Activated CD8-positive, alpha-beta T cell treated with anti-CD3 and anti-CD28 coated beads, Interleukin-2, amount 10 ng/mL, durations not matched to agents 7 days and 5 days (primary cell): ENCODE results near the gene PATZ1. TPM values are rescaled to one million over a fixed set of nuclear protein-coding genes. Genes with fewer than 3 reads are reported as not detected.
A peak's percentile ranks its signal among the peaks of the same experiment; 100 is the strongest.

Source experiments
- ATAC-seq: fragments of 150-1000 bp; cut with Tn5 transposase; one replicate; pipeline ENCODE4 v1.10.0; 2021; ENCODE audit warnings: moderate library complexity
- CTCF ChIA-PET: fragments of 350-600 bp; sonication (Branson Sonifier 250); formaldehyde crosslinking; loops from one replicate; lab custom pipeline; 2021; ENCODE audit warnings: antibody characterized with exemption; lab: Charles Lee
- POLR2A ChIA-PET: fragments of 350-600 bp; sonication (Branson Sonifier 250); formaldehyde crosslinking; loops from one replicate; lab custom pipeline; 2021; ENCODE audit warnings: antibody characterized with exemption; lab: Charles Lee
- DNase-seq: peaks from one replicate; pipeline ENCODE4 v3.0.0-alpha.2; 2020
- H3K27ac Mint-ChIP-seq: one replicate; pipeline ENCODE4 v1.8.0; 2021; ENCODE audit warnings: mild to moderate bottlenecking, mixed read lengths
- H3K27me3 Mint-ChIP-seq: one replicate; pipeline ENCODE4 v1.8.0; 2021; ENCODE audit warnings: low read depth, mixed read lengths
- H3K36me3 Mint-ChIP-seq: one replicate; pipeline ENCODE4 v1.8.0; 2021; ENCODE audit warnings: low read depth, mixed read lengths
- H3K4me1 Mint-ChIP-seq: one replicate; pipeline ENCODE4 v1.8.0; 2021; ENCODE audit warnings: low read depth, mixed read lengths
- H3K4me3 Mint-ChIP-seq: one replicate; pipeline ENCODE4 v1.8.0; 2021; ENCODE audit warnings: mild to moderate bottlenecking, mixed read lengths
- H3K9me3 Mint-ChIP-seq: one replicate; pipeline ENCODE4 v1.8.0; 2022; ENCODE audit warnings: mixed read lengths; ENCODE audit not compliant: insufficient read depth
- total RNA-seq, 2 experiments: library from RNA; stranded (reverse); gene quantifications; one replicate each; pipeline ENCODE4 v1.2.3, GENCODE V29; 2021

The PATZ1 gene
- total RNA-seq, 2 experiments from 2014 or later: 31.0 to 31.6 TPM

DNA sequence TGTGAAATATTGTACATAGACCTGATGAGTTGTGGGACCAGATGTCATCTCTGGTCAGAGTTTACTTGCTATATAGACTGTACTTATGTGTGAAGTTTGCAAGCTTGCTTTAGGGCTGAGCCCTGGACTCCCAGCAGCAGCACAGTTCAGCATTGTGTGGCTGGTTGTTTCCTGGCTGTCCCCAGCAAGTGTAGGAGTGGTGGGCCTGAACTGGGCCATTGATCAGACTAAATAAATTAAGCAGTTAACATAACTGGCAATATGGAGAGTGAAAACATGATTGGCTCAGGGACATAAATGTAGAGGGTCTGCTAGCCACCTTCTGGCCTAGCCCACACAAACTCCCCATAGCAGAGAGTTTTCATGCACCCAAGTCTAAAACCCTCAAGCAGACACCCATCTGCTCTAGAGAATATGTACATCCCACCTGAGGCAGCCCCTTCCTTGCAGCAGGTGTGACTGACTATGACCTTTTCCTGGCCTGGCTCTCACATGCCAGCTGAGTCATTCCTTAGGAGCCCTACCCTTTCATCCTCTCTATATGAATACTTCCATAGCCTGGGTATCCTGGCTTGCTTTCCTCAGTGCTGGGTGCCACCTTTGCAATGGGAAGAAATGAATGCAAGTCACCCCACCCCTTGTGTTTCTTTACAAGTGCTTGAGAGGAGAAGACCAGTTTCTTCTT is 66.2 kb downstream of the PATZ1 start:
- Mint-ChIP-seq H3K27ac (peak overlapping the region; percentile 80), H3K9me3 (no peaks in the 10 kb centered on the region), H3K4me3 (no peak overlapping the region), H3K27me3 (no peaks in the 10 kb centered on the region), H3K4me1 (peaks cover 38% of the 10 kb centered on the region), H3K36me3 (peaks cover 67% of the 10 kb centered on the region)
- no peak for ATAC-seq
- ChIA-PET CTCF (interaction anchor here (0.9 to 3.1 kb wide), 5 partner anchors 10 to 67 kb away, joined by 3 to 15 read pairs (median 6); partner anchors contain the start of gene PIK3IP1), POLR2A (interaction anchor here (0.9 to 7.3 kb wide), 2 partner anchors 11 to 32 kb away, joined by 3 to 99 read pairs; partner anchors contain the start of gene PIK3IP1)
- no peak for DNase-seq

DNA sequence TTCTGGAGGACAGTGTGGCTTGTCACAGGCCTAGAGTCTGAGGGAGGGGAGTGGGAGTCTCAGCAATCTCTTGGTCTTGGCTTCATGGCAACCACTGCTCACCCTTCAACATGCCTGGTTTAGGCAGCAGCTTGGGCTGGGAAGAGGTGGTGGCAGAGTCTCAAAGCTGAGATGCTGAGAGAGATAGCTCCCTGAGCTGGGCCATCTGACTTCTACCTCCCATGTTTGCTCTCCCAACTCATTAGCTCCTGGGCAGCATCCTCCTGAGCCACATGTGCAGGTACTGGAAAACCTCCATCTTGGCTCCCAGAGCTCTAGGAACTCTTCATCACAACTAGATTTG is 66.8 kb downstream of the PATZ1 start:
- ChIA-PET CTCF (interaction anchor here (0.6 to 3.1 kb wide), 7 partner anchors 9 to 68 kb away, joined by 3 to 15 read pairs (median 6); partner anchors contain the start of genes LIMK2 and PIK3IP1), POLR2A (interaction anchor here (1.0 to 7.3 kb wide), 3 partner anchors 12 to 23 kb away, joined by 4 to 99 read pairs (median 5); partner anchors contain the start of gene PIK3IP1)
- no peaks in the 10 kb centered on the region for H3K9me3 Mint-ChIP-seq
- H3K27me3 Mint-ChIP-seq: no peaks in the 10 kb centered on the region
- H3K4me1 Mint-ChIP-seq: peaks cover 32% of the 10 kb centered on the region
- no peak for ATAC-seq
- peak overlapping the region; percentile 80 for H3K27ac Mint-ChIP-seq
- H3K4me3 Mint-ChIP-seq: no peak overlapping the region
- no peak for DNase-seq
- peaks cover 65% of the 10 kb centered on the region for H3K36me3 Mint-ChIP-seq

DNA sequence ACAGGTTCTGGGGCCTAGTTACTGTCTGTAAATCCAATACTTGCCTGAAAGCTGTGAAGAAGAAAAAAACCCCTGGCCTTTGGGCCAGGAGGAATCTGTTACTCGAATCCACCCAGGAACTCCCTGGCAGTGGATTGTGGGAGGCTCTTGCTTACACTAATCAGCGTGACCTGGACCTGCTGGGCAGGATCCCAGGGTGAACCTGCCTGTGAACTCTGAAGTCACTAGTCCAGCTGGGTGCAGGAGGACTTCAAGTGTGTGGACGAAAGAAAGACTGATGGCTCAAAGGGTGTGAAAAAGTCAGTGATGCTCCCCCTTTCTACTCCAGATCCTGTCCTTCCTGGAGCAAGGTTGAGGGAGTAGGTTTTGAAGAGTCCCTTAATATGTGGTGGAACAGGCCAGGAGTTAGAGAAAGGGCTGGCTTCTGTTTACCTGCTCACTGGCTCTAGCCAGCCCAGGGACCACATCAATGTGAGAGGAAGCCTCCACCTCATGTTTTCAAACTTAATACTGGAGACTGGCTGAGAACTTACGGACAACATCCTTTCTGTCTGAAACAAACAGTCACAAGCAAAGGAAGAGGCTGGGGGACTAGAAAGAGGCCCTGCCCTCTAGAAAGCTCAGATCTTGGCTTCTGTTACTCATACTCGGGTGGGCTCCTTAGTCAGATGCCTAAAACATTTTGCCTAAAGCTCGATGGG is 67.4 kb downstream of the PATZ1 start:
- peaks cover 66% of the 10 kb centered on the region for H3K36me3 Mint-ChIP-seq
- peak; percentile 48 for ATAC-seq
- DNase-seq: peak; percentile 38
- POLR2A ChIA-PET: interaction anchor here (1.0 to 7.3 kb wide), 5 partner anchors 11 to 68 kb away, joined by 4 to 99 read pairs (median 5); partner anchors contain the start of genes PATZ1 and PIK3IP1
- H3K27me3 Mint-ChIP-seq: no peaks in the 10 kb centered on the region
- H3K4me3 Mint-ChIP-seq: no peak overlapping the region
- H3K27ac Mint-ChIP-seq: peak overlapping the region; percentile 80
- peaks cover 29% of the 10 kb centered on the region for H3K4me1 Mint-ChIP-seq
- CTCF ChIA-PET: interaction anchor here (0.6 to 3.1 kb wide), 7 partner anchors 9 to 68 kb away, joined by 3 to 15 read pairs (median 6); partner anchors contain the start of genes LIMK2 and PIK3IP1
- no peaks in the 10 kb centered on the region for H3K9me3 Mint-ChIP-seq

DNA sequence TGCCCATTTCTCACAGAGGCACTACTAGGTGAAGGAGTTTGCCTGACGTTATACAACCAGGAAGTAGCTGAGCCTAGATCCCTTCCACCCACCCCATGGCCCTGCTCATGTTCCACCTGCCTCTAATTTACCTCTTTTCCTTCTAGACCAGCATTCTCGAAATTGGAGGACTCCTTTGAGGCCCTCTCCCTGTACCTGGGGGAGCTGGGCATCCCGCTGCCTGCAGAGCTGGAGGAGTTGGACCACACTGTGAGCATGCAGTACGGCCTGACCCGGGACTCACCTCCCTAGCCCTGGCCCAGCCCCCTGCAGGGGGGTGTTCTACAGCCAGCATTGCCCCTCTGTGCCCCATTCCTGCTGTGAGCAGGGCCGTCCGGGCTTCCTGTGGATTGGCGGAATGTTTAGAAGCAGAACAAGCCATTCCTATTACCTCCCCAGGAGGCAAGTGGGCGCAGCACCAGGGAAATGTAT is 68.0 kb downstream of the PATZ1 start:
- DNase-seq: no peak
- H3K4me1 Mint-ChIP-seq: peaks cover 26% of the 10 kb centered on the region
- H3K9me3 Mint-ChIP-seq: no peaks in the 10 kb centered on the region
- CTCF ChIA-PET: interaction anchor here (2.3 to 3.1 kb wide), 3 partner anchors 14 to 67 kb away, joined by 8 to 15 read pairs (median 9); partner anchors contain the start of genes LIMK2 and PIK3IP1
- no peak for ATAC-seq
- H3K4me3 Mint-ChIP-seq: no peak overlapping the region
- peaks cover 64% of the 10 kb centered on the region for H3K36me3 Mint-ChIP-seq
- no peaks in the 10 kb centered on the region for H3K27me3 Mint-ChIP-seq
- POLR2A ChIA-PET: interaction anchor here (1.1 to 7.3 kb wide), 4 partner anchors 11 to 68 kb away, joined by 4 to 99 read pairs (median 5); partner anchors contain the start of genes PATZ1 and PIK3IP1
- peak overlapping the region; percentile 80 for H3K27ac Mint-ChIP-seq

DNA sequence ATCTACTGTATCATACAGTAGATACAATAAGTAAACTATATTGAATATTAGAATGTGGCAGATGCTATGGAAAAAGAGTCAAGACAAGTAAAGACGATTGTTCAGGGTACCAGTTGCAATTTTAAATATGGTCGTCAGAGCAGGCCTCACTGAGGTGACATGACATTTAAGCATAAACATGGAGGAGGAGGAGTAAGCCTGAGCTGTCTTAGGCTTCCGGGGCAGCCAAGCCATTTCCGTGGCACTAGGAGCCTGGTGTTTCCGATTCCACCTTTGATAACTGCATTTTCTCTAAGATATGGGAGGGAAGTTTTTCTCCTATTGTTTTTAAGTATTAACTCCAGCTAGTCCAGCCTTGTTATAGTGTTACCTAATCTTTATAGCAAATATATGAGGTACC is 68.4 kb downstream of the PATZ1 start:
- Mint-ChIP-seq H3K4me1 (peaks cover 26% of the 10 kb centered on the region), H3K27ac (peak overlapping the region; percentile 80), H3K36me3 (peaks cover 65% of the 10 kb centered on the region), H3K4me3 (no peak overlapping the region), H3K27me3 (no peaks in the 10 kb centered on the region), H3K9me3 (no peaks in the 10 kb centered on the region)
- ChIA-PET CTCF (interaction anchor here (2.3 to 3.1 kb wide), 3 partner anchors 15 to 67 kb away, joined by 8 to 15 read pairs (median 9); partner anchors contain the start of genes LIMK2 and PIK3IP1), POLR2A (interaction anchor here (1.1 to 7.3 kb wide), 4 partner anchors 10 to 69 kb away, joined by 4 to 99 read pairs (median 5); partner anchors contain the start of genes PATZ1 and PIK3IP1)
- ATAC-seq (no peak), DNase-seq (no peak)

DNA sequence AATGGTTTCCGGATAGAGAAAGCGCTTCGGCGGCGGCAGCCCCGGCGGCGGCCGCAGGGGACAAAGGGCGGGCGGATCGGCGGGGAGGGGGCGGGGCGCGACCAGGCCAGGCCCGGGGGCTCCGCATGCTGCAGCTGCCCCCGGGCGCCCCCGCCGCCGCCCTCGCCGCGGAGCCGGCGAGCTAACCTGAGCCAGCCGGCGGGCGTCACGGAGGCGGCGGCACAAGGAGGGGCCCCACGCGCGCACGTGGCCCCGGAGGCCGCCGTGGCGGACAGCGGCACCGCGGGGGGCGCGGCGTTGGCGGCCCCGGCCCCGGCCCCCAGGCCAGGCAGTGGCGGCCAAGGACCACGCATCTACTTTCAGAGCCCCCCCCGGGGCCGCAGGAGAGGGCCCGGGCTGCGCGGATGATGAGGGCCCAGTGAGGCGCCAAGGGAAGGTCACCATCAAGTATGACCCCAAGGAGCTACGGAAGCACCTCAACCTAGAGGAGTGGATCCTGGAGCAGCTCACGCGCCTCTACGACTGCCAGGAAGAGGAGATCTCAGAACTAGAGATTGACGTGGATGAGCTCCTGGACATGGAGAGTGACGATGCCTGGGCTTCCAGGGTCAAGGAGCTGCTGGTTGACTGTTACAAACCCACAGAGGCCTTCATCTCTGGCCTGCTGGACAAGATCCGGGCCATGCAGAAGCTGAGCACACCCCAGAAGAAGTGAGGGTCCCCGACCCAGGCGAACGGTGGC is 69.5 kb downstream of the PATZ1 start:
- Mint-ChIP-seq H3K27ac (no peak overlapping the region), H3K4me3 (no peak overlapping the region), H3K36me3 (peaks cover 65% of the 10 kb centered on the region), H3K9me3 (no peaks in the 10 kb centered on the region), H3K4me1 (peaks cover 27% of the 10 kb centered on the region), H3K27me3 (no peaks in the 10 kb centered on the region)
- POLR2A ChIA-PET: interaction anchor here (7.3 kb wide), 1 partner anchor 15 kb away, joined by 99 read pairs; the partner anchor contains the start of gene PIK3IP1
- DNase-seq (no peak), ATAC-seq (no peak)
- CTCF ChIA-PET: no interaction called here

Other genes starting within 250 kb of the PATZ1 start
- gene SELENOM, start 238.8 kb downstream of the PATZ1 start, total RNA-seq: under 1 TPM; 0.76 to 0.87 TPM
- gene INPP5J, start 223.4 kb downstream of the PATZ1 start, total RNA-seq: not detected
- gene PLA2G3, start 205.8 kb downstream of the PATZ1 start, total RNA-seq: not detected
- 10 to 100 TPM; 17.7 to 18.1 TPM for gene RNF185, start 186.2 kb downstream of the PATZ1 start, total RNA-seq
- 10 to 100 TPM; 42.7 to 44.3 TPM for gene LIMK2, start 134.0 kb downstream of the PATZ1 start, total RNA-seq
- gene PIK3IP1, start 53.9 kb downstream of the PATZ1 start, total RNA-seq: 10 to 100 TPM; 13.2 to 16.1 TPM
- gene DRG1, start 53.3 kb upstream of the PATZ1 start, total RNA-seq: 10 to 100 TPM; 84.0 to 91.4 TPM
- gene EIF4ENIF1, start 143.5 kb upstream of the PATZ1 start, total RNA-seq: 10 to 100 TPM; 34.6 to 39.3 TPM
- 100 to 1,000 TPM; 136 to 141 TPM for gene SFI1, start 150.2 kb upstream of the PATZ1 start, total RNA-seq